UCSD-AML1 (cell line): ENCODE results near the gene NOL11.
"Not testable (repeated sequence)": the region's sequence is repeated elsewhere in the genome, so short reads cannot be mapped to it uniquely, and the experiment has no call there.

Experiments
- DNase-seq: peaks from one replicate; lab custom pipeline; 2025; ENCODE audit not compliant: unreplicated experiment; lab: John Stamatoyannopoulos, UW

The NOL11 gene

DNA sequence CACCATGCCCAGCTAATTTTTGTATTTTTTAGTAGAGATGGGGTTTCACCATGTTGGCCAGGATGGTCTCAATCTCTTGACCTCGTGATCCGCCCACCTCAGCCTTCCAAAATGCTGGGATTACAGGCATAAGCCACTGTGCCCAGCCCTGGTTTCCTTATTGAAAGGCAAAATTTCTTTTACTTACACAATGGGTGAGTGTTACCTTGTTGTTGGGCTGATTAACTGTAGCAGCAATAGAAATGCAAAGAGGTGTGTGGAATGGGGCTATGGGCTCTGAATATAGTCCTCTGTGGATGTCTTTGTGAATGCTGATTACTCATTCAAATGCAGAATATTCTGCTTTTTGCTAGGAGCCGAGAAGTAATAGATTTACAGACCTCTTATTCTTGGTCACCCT lies 34.4 kb downstream of the NOL11 start:
- not testable (repeated sequence) for DNase-seq

DNA sequence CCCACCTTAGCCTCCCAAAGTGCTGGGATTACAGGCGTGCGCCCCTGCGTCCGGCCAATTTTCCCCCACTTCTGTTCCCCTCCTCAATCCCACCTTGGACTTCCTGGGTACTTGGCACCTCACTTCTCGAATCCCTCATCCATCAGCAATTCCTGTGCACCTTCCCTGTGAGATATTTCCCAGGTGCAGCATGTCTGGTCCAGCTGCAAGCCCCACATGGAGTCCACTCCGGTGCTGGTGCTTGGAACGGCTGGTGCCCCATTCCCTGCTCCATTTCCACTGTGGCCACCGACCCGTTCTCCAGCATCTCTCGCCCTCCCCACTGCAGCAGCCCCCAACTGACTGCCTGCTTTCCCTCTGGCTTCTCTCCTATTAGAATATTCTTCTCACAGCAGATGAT lies 35.3 kb downstream of the NOL11 start:
- no peak for DNase-seq

DNA sequence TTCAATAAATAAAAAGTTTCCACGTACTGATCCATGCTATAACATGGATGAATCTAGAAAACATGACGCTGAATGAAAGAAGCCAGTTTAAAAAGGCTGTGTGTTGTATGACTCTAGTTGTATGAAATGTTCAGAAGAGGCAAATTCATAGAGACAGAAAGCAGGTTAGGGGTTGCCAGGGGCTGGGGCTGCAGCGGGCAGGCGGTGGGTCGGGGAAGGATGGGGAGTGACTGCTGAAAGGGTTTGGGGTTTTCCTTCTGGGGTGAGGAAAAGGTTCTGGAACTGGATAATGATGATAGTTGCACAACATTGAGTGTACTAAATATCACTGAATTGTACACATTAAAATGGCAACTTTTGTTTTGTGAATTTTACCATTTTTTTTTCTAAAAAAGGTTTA lies 36.3 kb downstream of the NOL11 start:
- DNase-seq: no peak

DNA sequence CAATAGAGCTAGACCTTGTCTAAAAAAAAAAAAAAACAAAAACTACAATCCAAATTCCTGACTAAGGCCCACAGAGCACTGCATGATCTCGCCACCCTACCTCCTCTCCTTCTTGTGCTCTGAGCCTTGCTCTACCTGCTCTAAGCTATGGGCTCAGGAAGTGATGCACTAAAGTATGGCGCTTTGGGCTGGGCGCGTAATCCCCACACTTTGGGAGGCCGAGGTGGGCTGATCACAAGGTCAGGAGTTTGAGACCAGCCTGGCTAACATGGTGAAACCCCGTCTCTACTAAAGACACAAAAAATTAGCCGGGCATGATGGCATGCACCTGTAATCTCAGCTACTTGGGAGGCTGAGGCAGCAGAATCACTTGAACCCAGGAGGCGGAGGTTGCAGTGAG lies 37.0 kb downstream of the NOL11 start:
- not testable (repeated sequence) for DNase-seq

DNA sequence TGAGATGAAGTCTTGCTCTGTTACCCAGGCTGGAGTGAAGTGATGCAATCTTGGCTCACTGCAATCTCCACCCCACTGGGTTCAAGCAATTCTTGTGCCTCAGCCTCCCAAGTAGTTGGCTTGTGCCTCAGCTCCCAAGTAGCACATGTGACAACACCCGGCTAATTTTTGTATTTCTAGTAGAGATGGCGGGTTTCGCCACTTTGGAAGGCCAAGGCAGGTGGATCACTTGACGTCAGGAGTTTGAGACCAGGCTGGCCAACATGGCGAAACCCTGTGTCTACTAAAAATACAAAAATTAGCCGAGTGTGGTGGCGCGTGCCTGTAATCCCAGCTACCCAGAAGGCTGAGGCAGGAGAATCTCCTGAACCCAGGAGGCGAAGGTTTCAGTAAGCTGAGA lies 39.0 kb downstream of the NOL11 start:
- DNase-seq: not testable (repeated sequence)

DNA sequence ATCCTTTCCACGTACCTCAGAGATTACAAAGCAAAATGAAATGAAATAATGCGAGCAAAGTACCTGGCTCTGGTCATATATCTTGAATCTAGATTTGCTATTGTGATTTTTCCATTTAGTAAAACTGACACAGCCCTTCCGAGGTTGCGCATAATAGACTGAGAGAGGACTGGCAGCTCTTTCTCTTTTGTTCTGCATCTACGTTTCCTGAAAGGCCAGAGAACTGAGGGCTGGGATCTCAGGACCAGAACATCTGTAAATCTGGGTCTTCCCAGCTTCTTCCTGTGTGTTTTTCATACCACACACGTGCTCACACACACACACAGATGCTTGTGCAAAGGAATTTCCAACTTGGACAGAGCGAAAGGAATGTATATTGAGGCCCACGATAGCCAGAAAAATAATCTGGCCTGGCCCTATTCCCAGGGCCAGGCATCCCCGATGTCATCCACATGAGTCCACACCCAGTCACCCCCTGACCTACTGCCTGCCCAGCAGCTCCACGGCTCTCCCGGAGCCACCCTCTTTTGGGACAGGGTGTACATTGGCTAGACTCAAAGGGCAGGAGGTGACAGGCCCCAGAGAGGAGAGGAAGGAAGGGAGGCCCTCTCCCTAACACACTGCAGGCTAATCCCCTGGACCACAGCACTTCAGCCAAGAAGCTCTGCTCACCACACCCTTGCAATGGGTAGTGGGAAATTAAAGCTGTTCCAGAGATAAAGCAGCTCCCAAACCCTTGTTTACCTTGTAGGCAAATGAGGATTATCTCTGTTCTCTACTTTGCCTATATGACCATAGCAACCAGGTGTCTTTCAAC lies 41.8 kb downstream of the NOL11 start:
- peak; percentile 21 for DNase-seq

DNA sequence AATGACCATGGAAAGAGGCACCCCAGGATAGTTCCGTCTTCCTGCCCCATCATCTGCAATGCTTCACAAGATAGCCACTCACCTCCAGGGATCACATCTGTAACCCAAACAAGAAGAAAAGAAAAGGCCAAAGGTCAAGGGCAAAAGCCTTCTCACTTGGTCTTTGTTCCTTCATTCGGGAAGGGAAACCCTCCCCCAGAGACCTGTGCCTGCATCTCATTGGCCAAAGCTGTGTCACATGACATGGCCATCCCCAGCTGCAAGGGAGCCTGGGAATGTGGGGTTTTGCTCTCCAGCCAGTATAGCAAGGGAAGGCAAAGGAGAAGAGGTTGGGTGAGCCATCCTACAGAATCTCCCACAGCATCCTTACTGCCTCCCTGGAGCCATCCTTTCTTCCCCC lies 47.9 kb downstream of the NOL11 start:
- DNase-seq: no peak

DNA sequence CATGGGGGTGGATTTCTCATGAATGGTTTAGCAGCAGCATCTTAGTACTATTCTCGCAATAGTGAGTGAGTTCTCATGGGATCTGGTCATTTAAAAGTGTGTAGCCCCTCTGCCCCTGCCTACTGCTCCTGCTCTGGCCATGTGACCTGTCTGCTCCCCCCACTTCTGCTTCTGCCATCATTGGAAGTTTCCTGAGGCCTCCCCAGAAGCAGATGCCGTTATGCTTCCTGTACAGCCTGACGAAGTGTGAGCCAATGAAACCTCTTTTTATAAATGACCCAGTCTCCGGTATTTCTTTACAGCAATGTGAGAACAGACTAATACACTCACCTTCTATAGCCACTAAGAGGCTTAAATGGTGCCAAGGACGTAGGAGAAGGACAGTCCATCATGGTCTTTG lies 51.5 kb downstream of the NOL11 start:
- peak; percentile 23 for DNase-seq

DNA sequence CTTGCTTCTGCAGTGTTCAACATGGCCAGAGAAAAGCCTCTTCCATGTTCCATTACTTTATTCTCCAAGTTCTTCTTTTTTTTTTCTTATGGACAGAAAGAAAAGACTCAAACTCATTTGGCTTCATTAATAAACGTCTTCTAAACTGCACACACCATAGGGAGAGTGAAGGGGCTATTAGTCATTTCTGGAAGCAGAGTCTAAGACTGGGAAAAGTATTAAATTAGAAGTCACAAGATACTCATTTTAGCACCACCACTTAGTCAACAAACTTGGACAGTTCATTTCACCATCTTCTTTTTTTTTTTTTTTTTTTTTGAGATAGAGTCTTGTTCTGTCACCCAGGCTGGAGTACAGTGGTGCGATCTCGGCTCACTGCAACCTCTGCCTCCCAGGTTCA lies 52.8 kb downstream of the NOL11 start:
- no peak for DNase-seq

DNA sequence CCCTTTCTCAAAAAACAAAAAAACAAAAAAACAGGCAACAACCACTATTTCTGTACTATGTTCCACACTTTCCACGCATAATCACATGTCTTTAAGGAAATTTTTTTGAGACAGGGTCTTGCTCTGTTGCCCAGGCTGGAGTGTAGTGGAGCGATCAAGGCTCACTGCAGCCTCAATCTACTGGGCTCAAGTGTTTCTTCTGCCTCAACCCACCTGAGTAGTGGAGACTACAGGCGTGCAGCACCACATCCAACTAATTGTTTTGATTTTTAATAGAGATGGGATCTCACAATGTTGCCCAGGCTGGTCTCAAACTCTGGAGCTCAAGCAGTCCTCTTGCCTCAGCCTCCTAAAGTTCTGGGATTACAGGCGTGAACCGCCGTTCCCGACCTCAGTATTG lies 54.9 kb downstream of the NOL11 start:
- DNase-seq: no peak

DNA sequence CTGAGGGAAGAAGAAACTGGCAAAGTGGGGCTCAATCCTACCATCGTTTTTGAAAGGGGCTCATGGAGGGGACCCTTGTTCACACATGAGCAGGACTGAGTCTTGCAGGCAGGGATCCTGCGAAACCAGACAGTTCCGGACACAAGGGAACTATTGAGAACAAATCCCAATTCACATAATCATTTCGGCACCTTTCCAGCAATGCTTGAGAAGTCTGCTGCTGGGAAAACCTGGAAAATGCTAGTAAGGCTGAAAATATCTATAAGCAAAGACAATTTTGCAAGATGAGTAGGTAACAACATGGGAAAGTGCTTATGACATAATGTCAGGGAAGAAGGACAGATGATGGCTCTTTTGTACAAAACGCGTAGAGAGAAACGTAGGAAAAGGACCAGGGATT lies 55.5 kb downstream of the NOL11 start:
- no peak for DNase-seq

DNA sequence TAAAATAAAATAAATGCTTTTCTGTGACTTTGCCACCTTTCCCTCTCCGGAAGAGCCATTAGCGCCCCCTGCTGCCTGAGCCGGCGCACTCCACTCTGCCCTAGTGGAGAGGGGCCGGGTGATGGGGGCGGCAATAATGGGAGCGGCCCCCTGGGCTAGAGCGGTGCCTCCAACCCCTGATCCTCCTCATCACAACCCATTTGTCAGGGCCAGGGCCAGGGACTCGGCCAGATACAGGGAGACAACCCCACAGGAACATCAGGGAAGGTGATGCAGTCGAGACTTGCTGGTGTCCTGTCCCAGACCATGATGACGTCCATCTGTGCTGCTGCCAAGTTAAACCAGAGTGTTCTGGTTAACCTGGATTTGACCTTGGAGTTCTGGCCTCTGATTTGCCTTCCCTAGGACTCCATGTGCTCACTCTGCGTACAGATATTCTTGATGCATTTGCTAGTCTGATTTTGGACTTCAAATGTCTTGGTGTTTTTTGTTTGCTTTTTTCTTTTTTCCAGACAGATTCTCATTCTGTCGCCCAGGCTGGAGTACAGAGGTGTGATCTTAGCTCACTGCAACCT lies 61.4 kb downstream of the NOL11 start:
- DNase-seq: peak; percentile 67

DNA sequence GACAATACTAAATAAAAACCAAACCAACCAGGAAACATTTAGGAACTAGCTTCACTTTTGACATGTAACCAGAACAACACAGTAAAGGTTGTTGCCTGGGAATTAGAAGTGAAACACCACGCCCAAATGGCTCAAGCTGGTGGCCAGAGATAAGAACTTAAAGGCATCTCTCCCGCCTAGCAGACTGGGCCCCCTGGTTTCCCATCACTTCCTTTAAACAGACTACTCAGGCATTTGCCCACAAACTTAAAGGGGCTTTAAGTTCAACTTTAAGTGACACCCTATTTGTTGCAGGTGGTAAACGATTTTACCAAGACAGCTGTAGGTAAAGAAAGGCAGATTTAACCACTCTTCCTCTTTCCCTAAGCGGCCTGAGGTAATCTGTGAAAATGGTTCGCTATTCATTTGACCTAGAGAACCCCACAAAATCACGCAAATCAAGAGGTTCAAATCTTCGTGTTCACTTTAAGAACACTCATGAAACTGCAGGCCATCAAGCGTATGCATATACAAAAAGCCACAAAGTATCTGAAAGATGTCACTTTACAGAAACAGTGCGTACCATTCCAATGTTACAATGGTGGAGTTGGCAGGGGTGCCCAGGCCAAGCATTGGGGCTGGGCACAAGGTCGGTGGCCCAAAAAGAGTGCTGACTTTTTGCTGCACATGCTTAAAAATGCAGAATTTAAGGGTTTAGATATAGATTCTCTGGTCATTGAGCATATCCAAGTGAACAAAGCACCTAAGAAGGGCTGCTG lies 66.8 kb downstream of the NOL11 start:
- peak; percentile 55 for DNase-seq

DNA sequence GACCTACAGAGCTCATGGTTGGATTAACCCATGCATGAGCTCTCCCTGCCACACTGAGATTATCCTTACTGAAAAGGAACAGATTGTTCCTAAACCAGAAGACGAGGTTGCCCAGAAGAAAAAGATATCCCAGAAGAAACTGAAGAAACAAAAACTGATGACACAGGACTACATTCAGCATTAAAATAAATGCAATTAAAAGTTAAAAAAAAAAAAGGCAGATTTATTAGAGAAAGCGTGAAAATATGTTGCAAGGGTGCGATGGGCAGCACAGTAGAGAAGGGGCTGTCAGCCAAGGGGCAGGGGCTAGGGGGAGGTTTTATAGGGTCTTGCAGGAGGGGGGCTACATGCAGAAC lies 67.4 kb downstream of the NOL11 start:
- DNase-seq: no peak

DNA sequence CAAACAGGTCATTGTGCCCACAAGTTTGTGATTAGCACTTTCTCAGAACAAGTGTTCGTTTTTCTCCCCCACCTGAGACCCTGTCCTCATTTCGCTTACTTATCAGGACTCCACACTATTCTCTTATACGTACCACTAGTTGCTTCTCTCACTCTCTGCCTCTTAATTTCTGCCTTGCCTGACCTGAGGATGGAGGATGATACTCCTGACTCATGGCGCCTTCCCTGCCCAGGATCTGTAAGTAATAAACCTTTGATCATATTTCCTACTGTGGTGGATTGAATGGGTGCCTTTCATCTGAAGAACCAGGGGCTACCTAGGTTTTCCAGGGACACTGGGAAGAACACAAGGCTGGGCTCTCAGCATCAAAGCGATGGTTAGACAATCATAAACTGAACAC lies 67.8 kb downstream of the NOL11 start:
- DNase-seq: no peak
